Chondrocyte (in vitro differentiated cells): ENCODE measurements around the gene LUZP2. TPM values are rescaled to one million over a fixed set of nuclear protein-coding genes. Genes with fewer than 3 reads are reported as not detected.

ENCODE experiments used
- DNase-seq: peaks from one replicate; pipeline ENCODE4 v3.0.0; 2021; ENCODE audit warnings: mixed read lengths, low spot score
- H3K27ac Mint-ChIP-seq: one replicate; pipeline ENCODE4 v1.8.0; 2021; ENCODE audit warnings: mild to moderate bottlenecking, moderate library complexity, mixed read lengths; ENCODE audit not compliant: unreplicated experiment
- H3K27me3 Mint-ChIP-seq: 2 replicates; pipeline ENCODE4 v1.8.0; 2021; ENCODE audit warnings: low read depth, mixed read lengths
- H3K36me3 Mint-ChIP-seq: 2 replicates; pipeline ENCODE4 v1.8.0; 2021; ENCODE audit warnings: low read depth, mixed read lengths
- H3K4me1 Mint-ChIP-seq: 2 replicates; pipeline ENCODE4 v1.8.0; 2021; ENCODE audit warnings: low read depth, mild to moderate bottlenecking, mixed read lengths
- H3K4me3 Mint-ChIP-seq: one replicate; pipeline ENCODE4 v1.8.0; 2021; ENCODE audit warnings: mild to moderate bottlenecking, moderate library complexity, mixed read lengths; ENCODE audit not compliant: unreplicated experiment
- H3K9me3 Mint-ChIP-seq: 2 replicates; pipeline ENCODE4 v1.8.0; 2021; ENCODE audit warnings: low read depth, mixed read lengths
- CTCF ChIP-seq: fragments of 200-600 bp; sonication (generic); IDR thresholded peaks from 2 replicates; pipeline ENCODE4 v1.5.0; 2021; ENCODE audit warnings: antibody characterized with exemption, mild to moderate bottlenecking, moderate library complexity
- total RNA-seq: library from RNA; stranded (reverse); gene quantifications from 3 replicates; pipeline ENCODE4 v1.2.1, GENCODE V29; 2021

LUZP2 gene
- total RNA-seq, 1 donor from 2014 or later = 13.9 TPM

- TF ChIP-seq CTCF = no peak
- Mint-ChIP-seq H3K27ac (no peak overlapping the region), H3K36me3 (no peaks in the 10 kb centered on the region), H3K4me1 (no peaks in the 10 kb centered on the region), H3K27me3 (no peaks in the 10 kb centered on the region), H3K4me3 (no peak overlapping the region), H3K9me3 (no peaks in the 10 kb centered on the region)
- DNase-seq = no peak
Measured at GRCh38 chr11:24793479-24793878, 296.6 kb downstream of the LUZP2 start.

GRCh38 chr11:24794064-24794463, 297.2 kb downstream of the LUZP2 start:
- no peaks in the 10 kb centered on the region for H3K27me3 Mint-ChIP-seq
- H3K36me3 Mint-ChIP-seq = no peaks in the 10 kb centered on the region
- H3K9me3 Mint-ChIP-seq = no peaks in the 10 kb centered on the region
- no peaks in the 10 kb centered on the region for H3K4me1 Mint-ChIP-seq
- DNase-seq = no peak
- no peak for TF ChIP-seq CTCF
- no peak overlapping the region for H3K27ac Mint-ChIP-seq
- no peak overlapping the region for H3K4me3 Mint-ChIP-seq

GRCh38 chr11:24805671-24806070, 308.8 kb downstream of the LUZP2 start:
- H3K9me3 Mint-ChIP-seq = peaks cover 4% of the 10 kb centered on the region
- no peak overlapping the region for H3K27ac Mint-ChIP-seq
- DNase-seq = no peak

GRCh38 chr11:24808173-24808572, 311.3 kb downstream of the LUZP2 start:
- no peak for DNase-seq
- Mint-ChIP-seq H3K4me1 (peaks cover 7% of the 10 kb centered on the region), H3K27me3 (no peaks in the 10 kb centered on the region), H3K9me3 (peaks cover 4% of the 10 kb centered on the region), H3K27ac (no peak overlapping the region), H3K36me3 (no peaks in the 10 kb centered on the region), H3K4me3 (no peak overlapping the region)
- no peak for TF ChIP-seq CTCF

More at GRCh38 chr11:24805671-24806070, 308.8 kb downstream of the LUZP2 start:
- Mint-ChIP-seq H3K27me3 (no peaks in the 10 kb centered on the region), H3K36me3 (no peaks in the 10 kb centered on the region), H3K4me1 (peaks cover 7% of the 10 kb centered on the region), H3K4me3 (no peak overlapping the region)
- TF ChIP-seq CTCF = no peak

GRCh38 chr11:24819006-24819405, 322.2 kb downstream of the LUZP2 start:
- H3K4me1 Mint-ChIP-seq = peaks cover 4% of the 10 kb centered on the region
- H3K27ac Mint-ChIP-seq = no peak overlapping the region
- no peak for TF ChIP-seq CTCF
- no peaks in the 10 kb centered on the region for H3K36me3 Mint-ChIP-seq
- no peak for DNase-seq
- no peaks in the 10 kb centered on the region for H3K9me3 Mint-ChIP-seq
- H3K27me3 Mint-ChIP-seq = no peaks in the 10 kb centered on the region
- H3K4me3 Mint-ChIP-seq = no peak overlapping the region
